Calu3 (cell line): Measurements from ENCODE around the gene CLECL1. TPM values are rescaled to one million over a fixed set of nuclear protein-coding genes. Genes with fewer than 3 reads are reported as not detected.

Experiments
- BruUV-seq: library from RNA; stranded (reverse); fragments of 400-500 nt; replicated peaks from 2 replicates; lab custom pipeline; 2021; lab: Mats Ljungman, UMichigan
- CTCF ChIA-PET: fragments of 300-600 bp; sonication (Branson Sonifier 250); formaldehyde crosslinking; loops from one replicate; lab custom pipeline; 2022; ENCODE audit warnings: antibody characterized with exemption; lab: Charles Lee
- DNase-seq: peaks from one replicate; pipeline ENCODE4 v3.0.0; 2022
- H3K27ac Mint-ChIP-seq: one replicate; pipeline ENCODE4 v1.8.0; 2022; ENCODE audit warnings: mixed read lengths; ENCODE audit not compliant: unreplicated experiment
- H3K27me3 Mint-ChIP-seq: one replicate; pipeline ENCODE4 v1.8.0; 2022; ENCODE audit warnings: mixed read lengths; ENCODE audit not compliant: unreplicated experiment
- H3K36me3 Mint-ChIP-seq: one replicate; pipeline ENCODE4 v1.8.0; 2022; ENCODE audit warnings: mild to moderate bottlenecking, moderate library complexity, mixed read lengths; ENCODE audit not compliant: insufficient read depth, unreplicated experiment
- H3K4me1 Mint-ChIP-seq: one replicate; pipeline ENCODE4 v1.8.0; 2022; ENCODE audit warnings: mild to moderate bottlenecking, low read depth, mixed read lengths; ENCODE audit not compliant: unreplicated experiment
- H3K4me3 Mint-ChIP-seq: one replicate; pipeline ENCODE4 v1.8.0; 2022; ENCODE audit warnings: mild to moderate bottlenecking, low read depth, moderate library complexity, mixed read lengths; ENCODE audit not compliant: unreplicated experiment
- H3K9me3 Mint-ChIP-seq: one replicate; pipeline ENCODE4 v1.8.0; 2022; ENCODE audit warnings: low read depth, mixed read lengths; ENCODE audit not compliant: unreplicated experiment
- intact Hi-C: fragments of 100-400 bp; cut with micrococcal nuclease; formaldehyde crosslinking; loops from one replicate; pipeline ENCODE4 v1.10.0; 2022; ENCODE audit not compliant: unreplicated experiment
- total RNA-seq: library from RNA; stranded (reverse); gene quantifications from 2 replicates; pipeline ENCODE4 v1.2.3, GENCODE V29; 2022
- TF ChIP-seq, protein P1 (sequence below): fragments of 200-600 bp; IDR thresholded peaks from one replicate; pipeline ENCODE4 v1.8.0; 2022; ENCODE audit warnings: antibody characterized with exemption; ENCODE audit not compliant: unreplicated experiment

The CLECL1 gene
- total RNA-seq, 1 experiment from 2014 or later, result not detected

- peaks cover 5% of the 10 kb centered on the region for H3K36me3 Mint-ChIP-seq
- H3K27ac Mint-ChIP-seq, result no peak overlapping the region
- intact Hi-C loops, result no loop called here
- no peak overlapping the region for H3K4me3 Mint-ChIP-seq
- TF ChIP-seq, protein P1, sequence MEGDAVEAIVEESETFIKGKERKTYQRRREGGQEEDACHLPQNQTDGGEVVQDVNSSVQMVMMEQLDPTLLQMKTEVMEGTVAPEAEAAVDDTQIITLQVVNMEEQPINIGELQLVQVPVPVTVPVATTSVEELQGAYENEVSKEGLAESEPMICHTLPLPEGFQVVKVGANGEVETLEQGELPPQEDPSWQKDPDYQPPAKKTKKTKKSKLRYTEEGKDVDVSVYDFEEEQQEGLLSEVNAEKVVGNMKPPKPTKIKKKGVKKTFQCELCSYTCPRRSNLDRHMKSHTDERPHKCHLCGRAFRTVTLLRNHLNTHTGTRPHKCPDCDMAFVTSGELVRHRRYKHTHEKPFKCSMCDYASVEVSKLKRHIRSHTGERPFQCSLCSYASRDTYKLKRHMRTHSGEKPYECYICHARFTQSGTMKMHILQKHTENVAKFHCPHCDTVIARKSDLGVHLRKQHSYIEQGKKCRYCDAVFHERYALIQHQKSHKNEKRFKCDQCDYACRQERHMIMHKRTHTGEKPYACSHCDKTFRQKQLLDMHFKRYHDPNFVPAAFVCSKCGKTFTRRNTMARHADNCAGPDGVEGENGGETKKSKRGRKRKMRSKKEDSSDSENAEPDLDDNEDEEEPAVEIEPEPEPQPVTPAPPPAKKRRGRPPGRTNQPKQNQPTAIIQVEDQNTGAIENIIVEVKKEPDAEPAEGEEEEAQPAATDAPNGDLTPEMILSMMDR, result no peak
- DNase-seq, result no peak
- peaks cover 15% of the 10 kb centered on the region for H3K4me1 Mint-ChIP-seq
- H3K9me3 Mint-ChIP-seq, result no peaks in the 10 kb centered on the region
- BruUV-seq, result no TSS peak
- CTCF ChIA-PET, result no interaction called here
- H3K27me3 Mint-ChIP-seq, result no peaks in the 10 kb centered on the region
Measured at GRCh38 chr12:9735601-9736000, 2.7 kb upstream of the CLECL1 start.

DNA sequence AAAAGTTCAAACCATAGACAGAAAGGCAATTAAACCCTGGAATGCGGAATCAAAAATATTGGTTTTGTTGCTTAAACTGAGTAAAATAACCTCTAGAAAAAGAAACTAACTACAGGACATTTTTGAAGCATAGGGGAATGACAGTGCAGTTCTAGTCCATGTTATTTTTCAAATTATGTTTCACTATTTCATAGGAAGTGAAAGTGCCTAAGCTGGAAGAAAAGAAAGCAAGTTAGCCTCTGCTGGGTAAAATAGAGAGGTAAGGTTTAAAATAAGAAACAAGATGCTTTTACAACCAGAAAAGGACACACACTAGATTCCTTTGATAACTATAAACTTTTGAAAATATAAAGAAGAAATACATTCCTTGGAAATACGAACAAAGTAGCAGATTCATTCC lies 1.1 kb downstream of the CLECL1 start:
- no peak for DNase-seq
- no peaks in the 10 kb centered on the region for H3K9me3 Mint-ChIP-seq
- no peak overlapping the region for H3K4me3 Mint-ChIP-seq
- CTCF ChIA-PET, result no interaction called here
- no peaks in the 10 kb centered on the region for H3K36me3 Mint-ChIP-seq
- TF ChIP-seq, protein P1, result no peak
- no peaks in the 10 kb centered on the region for H3K27me3 Mint-ChIP-seq
- no peak overlapping the region for H3K27ac Mint-ChIP-seq
- BruUV-seq, result no TSS peak
- intact Hi-C loops, result no loop called here
- peaks cover 3% of the 10 kb centered on the region for H3K4me1 Mint-ChIP-seq

- TF ChIP-seq, protein P1, result no peak
- intact Hi-C loops, result no loop called here
- no peak overlapping the region for H3K4me3 Mint-ChIP-seq
- DNase-seq, result no peak
- H3K27ac Mint-ChIP-seq, result no peak overlapping the region
- BruUV-seq, result no TSS peak
- no peaks in the 10 kb centered on the region for H3K27me3 Mint-ChIP-seq
- no peaks in the 10 kb centered on the region for H3K36me3 Mint-ChIP-seq
- CTCF ChIA-PET, result no interaction called here
- no peaks in the 10 kb centered on the region for H3K9me3 Mint-ChIP-seq
- H3K4me1 Mint-ChIP-seq, result no peaks in the 10 kb centered on the region
Measured at GRCh38 chr12:9731393-9731792, 1.5 kb downstream of the CLECL1 start.

DNA sequence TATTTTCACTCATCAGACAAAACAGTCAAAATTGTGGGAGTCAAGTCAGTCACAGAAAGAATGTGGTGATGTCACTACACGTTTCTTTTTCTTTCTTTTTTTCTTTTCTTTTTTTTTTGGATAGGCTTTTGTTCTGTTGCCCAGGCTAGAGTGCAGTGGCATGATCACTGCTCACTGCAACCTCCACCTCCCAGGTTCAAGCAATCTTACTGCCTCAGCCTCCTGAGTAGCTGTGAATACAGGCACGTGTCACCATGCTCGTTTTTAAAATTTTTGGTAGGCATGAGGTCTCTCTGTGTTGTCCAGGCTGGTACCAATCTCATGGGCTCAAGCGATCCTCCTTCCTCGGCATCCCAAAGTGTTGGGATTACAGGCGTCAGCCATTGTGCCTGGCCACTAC lies 2.3 kb downstream of the CLECL1 start:
- Mint-ChIP-seq H3K36me3 (no peaks in the 10 kb centered on the region), H3K27me3 (no peaks in the 10 kb centered on the region), H3K4me1 (no peaks in the 10 kb centered on the region), H3K4me3 (no peak overlapping the region), H3K27ac (no peak overlapping the region), H3K9me3 (no peaks in the 10 kb centered on the region)
- DNase-seq, result no peak
- CTCF ChIA-PET, result no interaction called here
- no TSS peak for BruUV-seq
- intact Hi-C loops, result no loop called here
- TF ChIP-seq, protein P1, result no peak
